PC-3 (cell line): ENCODE results near the gene CRHR2.

Source experiments
- EZH2 ChIP-seq: fragments of 300-600 bp; sonication (generic); IDR thresholded peaks from one replicate; pipeline ENCODE4 v1.6.1; 2017; ENCODE audit warnings: antibody characterized with exemption, mild to moderate bottlenecking, low read length; ENCODE audit not compliant: unreplicated experiment
- EZH2phosphoT487 ChIP-seq: fragments of 300-600 bp; sonication (generic); IDR thresholded peaks from 2 replicates; pipeline ENCODE4 v1.6.1; 2018; ENCODE audit warnings: mild to moderate bottlenecking, antibody characterized with exemption, low read length, borderline replicate concordance
- TF ChIP-seq, protein P1 (sequence below): fragments of 300-600 bp; sonication (generic); conservative IDR thresholded peaks from 2 replicates; pipeline ENCODE4 v1.5.1; 2017; ENCODE audit warnings: antibody characterized with exemption, low read depth, mild to moderate bottlenecking, low read length

DNA sequence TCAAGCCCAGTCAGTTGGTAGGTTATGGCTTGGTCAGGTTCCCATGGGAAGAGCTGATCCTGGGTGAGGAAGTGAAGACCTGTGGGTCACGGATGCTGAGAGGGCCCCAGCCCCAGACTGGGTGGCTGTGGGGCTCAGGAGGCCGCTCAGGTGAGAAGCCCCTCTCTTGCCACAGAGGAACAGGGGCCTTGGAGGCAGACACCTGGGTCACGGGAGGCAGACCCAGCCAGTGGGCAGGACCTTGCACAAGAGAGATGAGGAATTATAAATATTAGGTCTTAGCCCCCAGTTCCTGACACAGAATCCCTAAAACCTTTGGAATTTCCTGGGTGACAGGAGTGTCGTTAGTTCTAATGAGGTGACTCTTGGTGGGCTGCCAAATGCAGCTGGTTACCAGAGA is 10.6 kb upstream of the CRHR2 start:
- TF ChIP-seq, protein P1, sequence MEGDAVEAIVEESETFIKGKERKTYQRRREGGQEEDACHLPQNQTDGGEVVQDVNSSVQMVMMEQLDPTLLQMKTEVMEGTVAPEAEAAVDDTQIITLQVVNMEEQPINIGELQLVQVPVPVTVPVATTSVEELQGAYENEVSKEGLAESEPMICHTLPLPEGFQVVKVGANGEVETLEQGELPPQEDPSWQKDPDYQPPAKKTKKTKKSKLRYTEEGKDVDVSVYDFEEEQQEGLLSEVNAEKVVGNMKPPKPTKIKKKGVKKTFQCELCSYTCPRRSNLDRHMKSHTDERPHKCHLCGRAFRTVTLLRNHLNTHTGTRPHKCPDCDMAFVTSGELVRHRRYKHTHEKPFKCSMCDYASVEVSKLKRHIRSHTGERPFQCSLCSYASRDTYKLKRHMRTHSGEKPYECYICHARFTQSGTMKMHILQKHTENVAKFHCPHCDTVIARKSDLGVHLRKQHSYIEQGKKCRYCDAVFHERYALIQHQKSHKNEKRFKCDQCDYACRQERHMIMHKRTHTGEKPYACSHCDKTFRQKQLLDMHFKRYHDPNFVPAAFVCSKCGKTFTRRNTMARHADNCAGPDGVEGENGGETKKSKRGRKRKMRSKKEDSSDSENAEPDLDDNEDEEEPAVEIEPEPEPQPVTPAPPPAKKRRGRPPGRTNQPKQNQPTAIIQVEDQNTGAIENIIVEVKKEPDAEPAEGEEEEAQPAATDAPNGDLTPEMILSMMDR = no peak
- TF ChIP-seq EZH2 (no peak), EZH2phosphoT487 (no peak)
